Measurements from ENCODE around the gene KRTAP10-1.
A peak's percentile ranks its signal among the peaks of the same experiment; 100 is the strongest.

Gene KRTAP10-1

GRCh38 chr21:44513389-44514217 lies 26.4 kb downstream of the KRTAP10-1 start:
- H3K4me3 ChIP-seq (ENCODE audit: low read depth, low read length), result no peak overlapping the region
- no peak for DNase-seq (ENCODE audit: low read depth)
- TF ChIP-seq CTCF (IDR thresholded peaks at IDR 0.05; ENCODE audit: insufficient read depth, low read depth, low read length, missing control alignments), result no peak

- H3K4me3 ChIP-seq (ENCODE audit: low read depth, low read length), result no peak overlapping the region
- no peak for DNase-seq (ENCODE audit: low read depth)
- TF ChIP-seq CTCF (IDR thresholded peaks at IDR 0.05; ENCODE audit: insufficient read depth, low read depth, low read length, missing control alignments), result no peak
These were observed 27.3 kb downstream of the KRTAP10-1 start for GRCh38 chr21:44512496-44513388.

GRCh38 chr21:44511938-44512275 lies 28.1 kb downstream of the KRTAP10-1 start:
- H3K4me3 ChIP-seq (ENCODE audit: low read depth, low read length), result no peak overlapping the region
- no peak for DNase-seq (ENCODE audit: low read depth)
- no peak for TF ChIP-seq CTCF (IDR thresholded peaks at IDR 0.05; ENCODE audit: insufficient read depth, low read depth, low read length, missing control alignments)

GRCh38 chr21:44511219-44511937 lies 28.6 kb downstream of the KRTAP10-1 start:
- no peak for DNase-seq (ENCODE audit: low read depth)
- no peak overlapping the region for H3K4me3 ChIP-seq (ENCODE audit: low read depth, low read length)
- TF ChIP-seq CTCF (IDR thresholded peaks at IDR 0.05; ENCODE audit: insufficient read depth, low read depth, low read length, missing control alignments), result no peak

GRCh38 chr21:44510508-44511218 lies 29.3 kb downstream of the KRTAP10-1 start:
- peak; percentile 85 for TF ChIP-seq CTCF (IDR thresholded peaks at IDR 0.05; ENCODE audit: insufficient read depth, low read depth, low read length, missing control alignments)
- DNase-seq (ENCODE audit: low read depth), result peak; percentile 66
- no peak overlapping the region for H3K4me3 ChIP-seq (ENCODE audit: low read depth, low read length)

GRCh38 chr21:44510109-44510507 lies 29.9 kb downstream of the KRTAP10-1 start:
- no peak overlapping the region for H3K4me3 ChIP-seq (ENCODE audit: low read depth, low read length)
- no peak for TF ChIP-seq CTCF (IDR thresholded peaks at IDR 0.05; ENCODE audit: insufficient read depth, low read depth, low read length, missing control alignments)
- no peak for DNase-seq (ENCODE audit: low read depth)

Measured in GM12865 (cell line).